ENCODE measurements around the gene NMT1. TPM values are rescaled to one million over a fixed set of nuclear protein-coding genes. Genes with fewer than 3 reads are reported as not detected.

Gene NMT1
- total RNA-seq, 1 experiment from 2014 or later = 173 TPM

DNA sequence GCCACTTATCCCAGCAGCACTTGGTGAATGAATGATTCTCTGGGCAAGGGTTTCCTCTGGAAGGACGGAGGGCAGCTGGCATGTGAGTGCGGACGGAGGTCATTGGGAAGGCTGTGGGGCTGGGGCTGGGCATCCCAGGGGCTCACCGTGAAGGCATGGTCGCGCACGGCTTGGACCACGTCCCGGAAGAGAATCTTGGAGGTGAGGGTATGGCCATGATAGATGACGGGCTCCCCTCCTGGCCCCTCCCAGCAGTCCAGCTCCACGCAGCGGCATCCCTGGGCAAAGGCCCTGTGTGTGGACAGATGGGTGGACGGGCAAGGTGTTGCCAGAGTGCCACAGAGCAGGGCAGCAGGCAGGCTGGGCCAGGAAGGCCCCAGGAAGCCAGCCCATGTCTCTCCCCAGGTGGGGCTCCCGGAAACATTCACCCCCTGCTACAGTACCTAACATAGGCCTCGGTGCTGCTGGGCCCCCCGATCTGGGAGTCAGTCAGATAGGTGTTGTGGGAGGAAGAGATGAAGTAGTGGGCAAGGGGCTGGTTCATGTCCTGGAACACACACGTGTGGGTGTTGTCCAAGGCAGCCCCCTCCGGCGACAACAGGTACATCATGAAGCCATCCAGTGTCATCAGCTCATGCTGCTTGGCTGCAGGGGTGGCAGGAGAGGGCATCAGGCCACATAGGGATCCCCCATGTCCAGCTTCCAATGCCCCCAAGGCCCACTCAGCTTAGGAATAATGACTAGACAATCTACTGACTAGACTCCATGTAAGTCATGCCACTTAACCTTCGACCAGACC, 56.9 kb downstream of the NMT1 start:
- Histone ChIP-seq H2AFZ (ENCODE audit: low read depth, low read length, poor library complexity, severe bottlenecking) (no peak overlapping the region), H3K4me1 (ENCODE audit: control insufficient read depth in 1 of 2, insufficient read depth in 2 of 2, low read length in 2 of 2) (peaks cover 14 to 17% of the 10 kb centered on the region in 2 experiments), H3K9me3 (ENCODE audit: control insufficient read depth in 1 of 2, insufficient read depth in 1 of 2, low read depth in 1 of 2, low read length in 2 of 2) (no peaks in the 10 kb centered on the region), H3K36me3 (ENCODE audit: control insufficient read depth in 1 of 2, insufficient read depth in 2 of 2, low read length in 2 of 2) (peaks cover 0 to 11% of the 10 kb centered on the region in 2 experiments; a peak in 2 of 4 replicates), H4K20me1 (ENCODE audit: insufficient read depth) (no peaks in the 10 kb centered on the region), H3K27me3 (ENCODE audit: insufficient read depth, low read length) (no peaks in the 10 kb centered on the region), H3K9ac (ENCODE audit: low read length) (no peak overlapping the region), H3K4me3 (replicated peaks in 1 of 2; ENCODE audit: low read depth in 1 of 2, low read length in 2 of 2) (no peak overlapping the region), H3K27ac (ENCODE audit: low read depth, low read length) (no peak overlapping the region), H3K79me2 (ENCODE audit: insufficient read depth, low read length) (peaks cover 17% of the 10 kb centered on the region), H3K9me2 (ENCODE audit: insufficient read depth) (no peaks in the 10 kb centered on the region), H3K4me2 (ENCODE audit: low read length) (no peak overlapping the region)
- POLR2A ChIA-PET = interaction anchor here (0.8 kb wide), 1 partner anchor 43 kb away, joined by 3 read pairs; the partner anchor contains the start of gene HEXIM2
- CTCF ChIA-PET = no interaction called here
- TF ChIP-seq ZBTB33 (IDR thresholded peaks at IDR 0.05; ENCODE audit: extremely low read depth, insufficient replicate concordance, low read length) (no peak), SRF (IDR thresholded peaks at IDR 0.05; ENCODE audit: low read depth) (no peak), JUND (IDR thresholded peaks at IDR 0.05) (no peak), EZH2 (IDR thresholded peaks at IDR 0.05) (no peak), ZFX (IDR thresholded peaks at IDR 0.05) (no peak), TCF7L2 (IDR thresholded peaks at IDR 0.05; ENCODE audit: borderline replicate concordance, extremely low read depth, insufficient read depth, insufficient read length) (no peak), ZNF274 (IDR thresholded peaks at IDR 0.05; ENCODE audit: low read depth, low read length) (no peak), SP1 (IDR thresholded peaks at IDR 0.05; ENCODE audit: low read depth) (no peak), POLR2AphosphoS5 (IDR thresholded peaks at IDR 0.05; ENCODE audit: low read depth, low read length) (no peak)
- TF ChIP-seq, protein P1, sequence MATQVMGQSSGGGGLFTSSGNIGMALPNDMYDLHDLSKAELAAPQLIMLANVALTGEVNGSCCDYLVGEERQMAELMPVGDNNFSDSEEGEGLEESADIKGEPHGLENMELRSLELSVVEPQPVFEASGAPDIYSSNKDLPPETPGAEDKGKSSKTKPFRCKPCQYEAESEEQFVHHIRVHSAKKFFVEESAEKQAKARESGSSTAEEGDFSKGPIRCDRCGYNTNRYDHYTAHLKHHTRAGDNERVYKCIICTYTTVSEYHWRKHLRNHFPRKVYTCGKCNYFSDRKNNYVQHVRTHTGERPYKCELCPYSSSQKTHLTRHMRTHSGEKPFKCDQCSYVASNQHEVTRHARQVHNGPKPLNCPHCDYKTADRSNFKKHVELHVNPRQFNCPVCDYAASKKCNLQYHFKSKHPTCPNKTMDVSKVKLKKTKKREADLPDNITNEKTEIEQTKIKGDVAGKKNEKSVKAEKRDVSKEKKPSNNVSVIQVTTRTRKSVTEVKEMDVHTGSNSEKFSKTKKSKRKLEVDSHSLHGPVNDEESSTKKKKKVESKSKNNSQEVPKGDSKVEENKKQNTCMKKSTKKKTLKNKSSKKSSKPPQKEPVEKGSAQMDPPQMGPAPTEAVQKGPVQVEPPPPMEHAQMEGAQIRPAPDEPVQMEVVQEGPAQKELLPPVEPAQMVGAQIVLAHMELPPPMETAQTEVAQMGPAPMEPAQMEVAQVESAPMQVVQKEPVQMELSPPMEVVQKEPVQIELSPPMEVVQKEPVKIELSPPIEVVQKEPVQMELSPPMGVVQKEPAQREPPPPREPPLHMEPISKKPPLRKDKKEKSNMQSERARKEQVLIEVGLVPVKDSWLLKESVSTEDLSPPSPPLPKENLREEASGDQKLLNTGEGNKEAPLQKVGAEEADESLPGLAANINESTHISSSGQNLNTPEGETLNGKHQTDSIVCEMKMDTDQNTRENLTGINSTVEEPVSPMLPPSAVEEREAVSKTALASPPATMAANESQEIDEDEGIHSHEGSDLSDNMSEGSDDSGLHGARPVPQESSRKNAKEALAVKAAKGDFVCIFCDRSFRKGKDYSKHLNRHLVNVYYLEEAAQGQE (IDR thresholded peaks at IDR 0.05; ENCODE audit: low read depth) = no peak
- RAD21 ChIA-PET (ENCODE audit: low non-redundant PET in 1 of 2, low total read pairs in 2 of 2, uncharacterized antibody in 2 of 2, unreplicated experiment in 2 of 2) = no interaction called here
- ATAC-seq = no peak
- intact Hi-C loops (cut with micrococcal nuclease) = no loop called here
- no TSS peak for BruUV-seq (replicated peaks)
- DNase-seq (ENCODE audit: low read depth, low spot score) = no peak

Measured in HCT116 (cell line).